EH (cell line): ENCODE measurements around the gene TTC29.

Experiments used
- DNase-seq: peaks from one replicate; pipeline ENCODE4 v3.0.0-alpha.2; 2015; ENCODE audit warnings: low read depth

Gene TTC29, protein sequence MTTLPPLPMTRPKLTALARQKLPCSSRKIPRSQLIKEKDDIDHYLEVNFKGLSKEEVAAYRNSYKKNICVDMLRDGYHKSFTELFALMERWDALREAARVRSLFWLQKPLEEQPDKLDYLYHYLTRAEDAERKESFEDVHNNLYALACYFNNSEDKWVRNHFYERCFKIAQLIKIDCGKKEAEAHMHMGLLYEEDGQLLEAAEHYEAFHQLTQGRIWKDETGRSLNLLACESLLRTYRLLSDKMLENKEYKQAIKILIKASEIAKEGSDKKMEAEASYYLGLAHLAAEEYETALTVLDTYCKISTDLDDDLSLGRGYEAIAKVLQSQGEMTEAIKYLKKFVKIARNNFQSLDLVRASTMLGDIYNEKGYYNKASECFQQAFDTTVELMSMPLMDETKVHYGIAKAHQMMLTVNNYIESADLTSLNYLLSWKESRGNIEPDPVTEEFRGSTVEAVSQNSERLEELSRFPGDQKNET

GRCh38 chr4:146945556-146946374, at the start of gene TTC29:
Gene TTC29, minus strand, starts transcription at chr4:146945864. Its CDS starts 5,969 bp downstream, at chr4:146939895.
- peak; percentile 90 for DNase-seq

DNA sequence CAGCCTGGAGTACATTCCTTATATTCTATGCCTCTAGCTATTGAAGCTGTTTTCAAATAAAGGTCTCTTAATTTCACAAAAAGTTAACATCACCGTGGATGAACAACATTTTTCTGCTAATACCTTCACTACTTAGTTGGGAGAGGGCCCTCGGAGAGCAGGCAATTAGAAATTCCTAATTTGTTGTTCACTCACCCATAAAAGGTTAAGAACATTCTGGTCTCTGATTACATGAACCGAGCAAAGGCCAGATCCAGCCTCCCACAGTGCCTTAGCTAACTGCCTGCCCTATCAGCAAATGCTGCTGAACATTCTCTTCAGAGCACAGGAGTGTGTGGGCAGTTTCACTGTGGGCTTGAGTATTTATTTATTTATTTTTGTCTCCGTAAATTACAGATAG, 36.0 kb upstream of the TTC29 start:
- DNase-seq, result peak; percentile 79

GRCh38 chr4:146978641-146979040, 33.0 kb upstream of the TTC29 start:
- DNase-seq, result no peak

DNA sequence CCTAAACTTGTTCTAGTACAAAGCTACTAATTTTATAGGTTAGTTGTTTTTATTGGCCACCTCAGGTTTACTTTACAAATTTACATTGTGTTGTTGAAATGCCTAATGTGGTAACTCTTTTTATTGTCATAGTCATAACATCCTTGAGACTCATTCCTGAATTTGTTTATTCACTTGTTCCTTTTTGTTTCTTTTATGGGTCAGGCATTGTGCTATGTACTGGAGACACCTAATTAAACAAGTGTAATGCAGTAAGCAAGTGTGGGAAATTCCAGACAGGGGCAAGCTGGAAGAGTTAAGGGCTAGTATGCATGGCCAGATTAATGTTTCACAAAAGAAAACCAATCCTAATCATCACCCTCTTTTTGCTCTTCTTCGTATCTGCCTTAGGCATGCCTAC, 30.5 kb upstream of the TTC29 start:
- no peak for DNase-seq

- no peak for DNase-seq
These were observed 29.9 kb upstream of the TTC29 start for GRCh38 chr4:146975527-146975926.

DNA sequence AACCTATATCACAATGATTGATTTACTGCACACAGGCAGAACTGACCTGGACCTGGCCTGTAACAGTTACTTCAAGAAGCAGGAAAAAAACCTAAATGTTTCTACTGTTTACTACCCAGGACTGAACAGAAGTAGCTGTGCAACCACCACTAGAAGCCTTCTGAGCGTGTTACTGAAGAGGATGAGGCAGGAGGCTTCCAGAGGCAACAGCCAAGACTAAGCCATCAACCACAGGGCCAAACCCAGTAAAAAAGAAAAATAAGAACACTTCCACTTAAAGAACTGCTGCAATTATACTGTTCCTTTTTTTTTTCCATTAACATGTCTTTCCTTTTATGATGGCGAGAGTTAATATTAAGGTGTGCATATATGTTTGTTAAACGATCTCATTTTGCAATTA, 29.4 kb upstream of the TTC29 start:
- no peak for DNase-seq

DNA sequence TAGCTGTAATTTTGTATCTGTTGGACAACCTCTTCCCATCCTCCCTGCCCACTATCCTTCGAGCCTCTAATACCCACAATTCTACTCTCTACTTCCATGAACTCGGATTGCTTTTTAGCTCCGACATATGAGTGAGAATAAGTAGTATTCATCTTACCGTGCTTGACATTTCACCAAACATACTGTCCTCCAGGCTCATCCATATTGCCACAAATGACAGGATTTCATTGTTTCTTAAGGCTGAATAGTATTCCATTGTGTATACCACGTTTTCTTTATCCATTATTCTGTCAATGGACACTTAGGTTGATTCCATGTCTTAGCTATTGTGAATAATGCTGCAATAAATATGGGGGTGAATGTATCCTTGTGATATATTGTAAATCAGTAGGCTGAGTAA, 26.4 kb upstream of the TTC29 start:
- no peak for DNase-seq

DNA sequence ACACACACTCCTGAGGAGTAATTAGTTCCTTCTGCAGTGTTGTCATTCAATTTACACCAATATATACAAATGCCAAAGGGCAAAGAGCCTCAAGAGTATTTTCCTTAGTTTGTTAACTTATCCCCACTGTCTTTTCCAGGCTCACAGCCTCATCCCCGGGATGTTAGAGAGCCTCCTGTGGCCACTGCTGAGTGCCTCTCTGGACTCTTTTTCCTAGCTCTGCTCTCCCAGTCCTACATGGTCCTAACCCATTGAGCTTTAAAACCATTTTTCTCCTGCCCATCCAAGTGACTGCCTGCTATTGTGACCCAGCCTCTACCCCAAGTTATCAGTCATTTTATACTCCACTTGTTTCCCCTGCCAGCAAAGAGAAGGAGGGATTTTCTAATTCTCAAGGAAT, 23.5 kb upstream of the TTC29 start:
- DNase-seq, result no peak

DNA sequence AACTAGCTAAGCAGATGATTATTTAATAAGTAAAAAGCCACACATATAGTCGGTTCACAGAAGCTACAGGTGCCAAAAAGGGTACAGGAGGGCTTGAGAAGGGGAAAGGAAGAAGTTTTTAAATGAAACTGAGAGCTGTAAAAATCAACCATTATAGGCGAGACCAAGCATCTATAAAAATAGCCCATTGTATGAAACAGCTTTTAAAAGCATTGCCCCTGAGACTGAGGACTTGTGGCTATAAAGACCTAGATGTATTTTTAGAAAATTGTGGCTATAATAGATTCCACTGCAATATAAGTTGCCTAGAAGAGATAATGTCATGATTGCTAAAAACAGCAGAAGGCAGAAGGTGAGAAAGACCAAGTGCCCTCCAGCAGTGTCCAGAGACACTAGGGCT, 15.0 kb upstream of the TTC29 start:
- no peak for DNase-seq

- peak; percentile 59 for DNase-seq
These were observed 14.0 kb upstream of the TTC29 start for GRCh38 chr4:146959692-146960091.

DNA sequence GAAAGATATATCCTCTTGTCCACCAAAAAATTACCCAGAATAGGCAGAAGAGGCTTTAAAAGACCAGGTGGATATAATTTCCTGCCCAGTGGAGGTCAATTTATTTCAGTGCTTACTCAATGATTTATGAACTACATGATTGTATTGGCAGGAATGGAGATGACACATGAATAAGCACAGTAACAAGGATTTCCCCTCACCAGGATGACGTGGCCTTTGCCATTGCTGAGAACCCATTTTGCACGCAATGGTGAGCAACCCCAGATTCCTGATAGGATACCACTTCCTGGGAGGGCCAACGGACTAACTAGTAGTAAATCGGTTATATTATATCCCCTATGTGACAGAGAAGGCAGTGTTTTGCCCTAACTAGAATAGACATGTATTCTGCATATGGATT, 11.6 kb upstream of the TTC29 start:
- peak; percentile 94 for DNase-seq

GRCh38 chr4:146952896-146953295, 7.2 kb upstream of the TTC29 start:
- no peak for DNase-seq

- no peak for DNase-seq
These were observed 3.9 kb upstream of the TTC29 start for GRCh38 chr4:146949559-146949958.

DNA sequence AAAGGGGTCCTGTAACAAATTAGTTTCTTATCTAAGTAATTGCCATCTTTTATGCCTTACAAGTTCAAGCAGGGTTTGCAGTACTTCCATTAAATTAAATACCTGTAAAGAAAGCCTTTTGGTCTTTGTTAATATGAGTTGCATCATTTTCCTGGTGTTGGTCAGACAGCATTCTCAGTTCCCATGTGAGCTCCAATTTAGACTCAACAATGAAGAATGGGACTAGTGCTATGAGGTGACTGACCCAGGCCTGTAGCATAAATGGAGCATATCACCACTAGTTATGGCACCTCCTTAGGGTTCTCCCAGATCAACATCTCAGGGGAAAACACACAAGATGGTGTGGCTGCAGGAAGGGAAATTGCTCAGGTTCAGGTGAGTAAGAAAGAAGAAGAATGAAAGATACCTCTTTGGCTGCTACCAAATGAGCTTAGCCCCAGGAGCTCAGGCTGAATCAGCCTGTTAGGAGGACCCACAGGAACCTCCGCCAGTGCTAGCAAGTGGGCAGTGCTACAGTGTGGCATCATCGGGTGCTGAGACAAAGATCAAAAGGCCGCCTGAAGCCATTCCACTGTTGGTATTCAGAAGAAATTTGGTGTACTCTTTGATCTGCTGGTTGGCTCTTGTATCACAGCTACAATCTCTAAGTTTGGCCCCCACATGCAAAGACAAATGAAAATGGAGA, 1.8 kb downstream of the TTC29 start:
- DNase-seq, result no peak

DNA sequence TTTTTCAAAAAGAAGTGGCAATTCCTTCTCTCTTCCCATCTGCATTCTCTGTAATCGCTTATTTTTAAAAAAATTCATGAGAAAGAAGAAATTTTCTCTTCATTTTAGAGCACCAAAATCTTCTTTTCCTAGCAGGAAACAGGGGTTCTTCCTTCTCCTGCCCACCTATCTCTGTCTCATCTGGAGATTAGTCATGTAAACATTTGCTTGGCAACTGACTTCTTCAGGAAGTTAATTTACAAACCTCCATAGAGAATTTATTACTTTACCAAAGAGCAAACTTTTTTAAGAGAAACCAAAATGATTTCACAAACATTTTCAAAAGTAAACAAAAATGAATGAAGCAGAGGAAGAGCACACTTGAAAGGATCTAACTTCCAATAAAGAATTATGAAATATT, 13.5 kb downstream of the TTC29 start:
- DNase-seq, result peak; percentile 11

DNA sequence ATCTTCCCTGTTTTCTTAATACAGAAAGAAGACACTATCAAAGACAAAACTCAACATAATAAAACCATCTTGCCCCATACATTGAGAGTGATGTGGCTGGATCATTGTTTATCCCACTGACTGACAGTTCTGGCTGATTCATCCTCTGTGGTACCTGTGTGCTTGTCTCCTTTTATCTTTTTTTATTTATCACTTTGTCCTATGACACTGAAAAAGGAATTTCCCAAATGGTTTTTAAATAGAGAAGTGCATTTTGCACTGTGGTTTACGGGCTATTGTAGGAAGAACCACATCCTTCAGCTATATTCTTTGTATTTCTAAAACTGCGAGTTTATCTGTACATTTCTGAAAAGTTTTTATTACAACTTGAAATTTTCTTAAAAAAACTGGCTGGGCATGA, 15.0 kb downstream of the TTC29 start:
- no peak for DNase-seq

GRCh38 chr4:146927695-146928094, 18.0 kb downstream of the TTC29 start:
- no peak for DNase-seq

- peak; percentile 55 for DNase-seq
These were observed 29.1 kb downstream of the TTC29 start for GRCh38 chr4:146916479-146917076.

- DNase-seq, result no peak
These were observed 30.5 kb downstream of the TTC29 start for GRCh38 chr4:146915132-146915531.

DNA sequence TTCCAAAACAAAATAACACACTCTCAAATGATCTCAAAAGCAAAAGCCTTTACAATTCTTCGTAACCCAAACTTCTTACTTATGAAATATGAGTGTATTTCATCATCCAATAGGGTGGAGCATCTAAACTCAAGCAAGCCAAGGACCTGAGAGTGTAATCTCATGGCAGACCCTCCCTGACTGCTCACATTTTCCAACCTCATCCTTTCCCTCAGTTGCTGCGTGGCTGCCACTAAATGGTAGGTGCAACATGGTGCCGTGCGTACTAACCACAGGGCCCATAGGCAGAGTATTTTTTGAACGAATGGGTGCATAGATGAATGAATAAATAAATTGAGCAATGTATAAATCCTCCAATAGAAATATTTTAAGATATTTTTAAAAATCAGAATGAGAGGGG, 45.4 kb downstream of the TTC29 start:
- DNase-seq, result no peak

DNA sequence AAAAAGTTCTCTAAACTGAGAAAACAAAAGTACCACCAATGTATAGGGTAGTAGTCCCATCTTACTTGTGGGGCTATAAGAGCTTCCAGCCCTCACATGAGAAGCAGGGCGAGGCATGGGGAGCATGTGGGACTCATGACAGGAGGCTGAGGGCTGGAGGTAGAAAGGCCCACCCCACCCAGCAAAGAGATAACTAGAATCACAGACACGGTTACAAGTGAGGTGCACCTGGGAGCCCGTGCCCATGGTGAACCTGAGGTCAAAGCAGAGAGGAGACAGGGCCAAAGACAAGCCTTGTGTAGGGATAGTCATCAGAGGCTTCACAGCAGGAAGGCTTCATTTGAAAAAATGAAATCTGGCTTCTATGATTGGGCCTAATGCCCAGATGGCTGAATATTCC, 55.4 kb downstream of the TTC29 start:
- no peak for DNase-seq

DNA sequence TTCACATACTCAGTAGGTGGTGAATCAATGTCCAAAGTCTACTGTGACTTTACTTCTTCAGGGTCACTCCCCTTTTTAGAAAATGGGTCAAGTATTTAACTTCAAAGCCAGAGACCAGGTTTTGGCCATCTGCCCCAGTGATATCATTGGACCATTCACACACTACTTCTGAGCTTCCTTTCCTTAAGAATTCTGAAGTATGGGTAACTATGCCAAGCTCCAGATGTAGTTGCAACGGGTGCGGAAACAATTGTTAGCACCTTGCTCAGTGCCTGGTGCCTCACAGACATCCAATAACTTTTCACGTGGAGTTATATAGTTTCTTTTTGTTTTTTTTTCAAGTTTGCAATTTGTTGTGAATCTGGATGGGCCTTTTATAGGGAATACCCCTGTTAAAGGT, 62.6 kb downstream of the TTC29 start:
- no peak for DNase-seq
